DOHH2 (cell line): ENCODE data around the gene GPX2.
"Not testable (repeated sequence)": the region's sequence is repeated elsewhere in the genome, so short reads cannot be mapped to it uniquely, and the experiment has no call there.

ENCODE experiments used
- H3F3A ChIP-seq: fragments of 200-600 bp; sonication (generic), shearing (Covaris generic); 2 replicates; pipeline ENCODE4 v1.6.0; 2016; ENCODE audit warnings: antibody characterized with exemption, mild to moderate bottlenecking; ENCODE audit not compliant: control insufficient read depth, insufficient read depth
- H3K27ac ChIP-seq: fragments of 200-600 bp; sonication (generic); 2 replicates; pipeline ENCODE4 v1.5.1; 2014; ENCODE audit warnings: low read depth, mild to moderate bottlenecking, low read length, moderate library complexity
- H3K27me3 ChIP-seq: fragments of 200-600 bp; sonication (generic); 2 replicates; pipeline ENCODE4 v1.6.1; 2014; ENCODE audit warnings: mild to moderate bottlenecking, low read length, mixed read lengths; ENCODE audit not compliant: control insufficient read depth
- H3K36me3 ChIP-seq: fragments of 200-600 bp; sonication (generic); 2 replicates; pipeline ENCODE4 v1.6.1; 2014; ENCODE audit warnings: mild to moderate bottlenecking, low read length, moderate library complexity, mixed read lengths; ENCODE audit not compliant: control insufficient read depth
- H3K4me1 ChIP-seq: fragments of 200-600 bp; sonication (generic); 2 replicates; pipeline ENCODE4 v1.6.1; 2014; ENCODE audit warnings: mild to moderate bottlenecking, low read length, mixed read lengths; ENCODE audit not compliant: control insufficient read depth
- H3K4me2 ChIP-seq: fragments of 200-600 bp; sonication (generic); 2 replicates; pipeline ENCODE4 v1.6.0; 2014; ENCODE audit warnings: mild to moderate bottlenecking, low read length, moderate library complexity
- H3K4me3 ChIP-seq: fragments of 200-600 bp; sonication (generic); 2 replicates; pipeline ENCODE4 v1.5.1; 2014; ENCODE audit warnings: mild to moderate bottlenecking, low read length, mixed read lengths
- H3K79me2 ChIP-seq: fragments of 200-600 bp; sonication (generic); 2 replicates; pipeline ENCODE4 v1.6.1; 2014; ENCODE audit warnings: mild to moderate bottlenecking, low read length, mixed read lengths; ENCODE audit not compliant: control insufficient read depth
- H3K9me2 ChIP-seq: fragments of 200-600 bp; sonication (generic); replicated peaks from 2 replicates; pipeline ENCODE4 v1.6.1; 2014; ENCODE audit warnings: mild to moderate bottlenecking, low read length, mixed read lengths; ENCODE audit not compliant: control insufficient read depth
- H3K9me3 ChIP-seq: fragments of 200-600 bp; sonication (generic); 2 replicates; pipeline ENCODE4 v1.6.1; 2014; ENCODE audit warnings: antibody characterized with exemption, low read length, mixed read lengths; ENCODE audit not compliant: control insufficient read depth, insufficient read depth
- H4K20me1 ChIP-seq: fragments of 200-600 bp; sonication (generic); 2 replicates; pipeline ENCODE4 v1.6.0; 2014; ENCODE audit warnings: low read depth, mild to moderate bottlenecking, antibody characterized with exemption, low read length, moderate library complexity; ENCODE audit not compliant: control insufficient read depth, insufficient read depth
- EZH2phosphoT487 ChIP-seq: fragments of 200-600 bp; sonication (generic); IDR thresholded peaks from 2 replicates; pipeline ENCODE4 v1.6.1; 2017; ENCODE audit warnings: borderline replicate concordance, mild to moderate bottlenecking, antibody characterized with exemption, low read length, moderate library complexity, mixed read lengths
- TF ChIP-seq, protein P1 (sequence below): fragments of 200-600 bp; sonication (generic); IDR thresholded peaks from one replicate; pipeline ENCODE4 v1.5.1; 2014; ENCODE audit warnings: antibody characterized with exemption, mild to moderate bottlenecking, low read depth, low read length; ENCODE audit not compliant: poor library complexity, severe bottlenecking

Gene GPX2

DNA sequence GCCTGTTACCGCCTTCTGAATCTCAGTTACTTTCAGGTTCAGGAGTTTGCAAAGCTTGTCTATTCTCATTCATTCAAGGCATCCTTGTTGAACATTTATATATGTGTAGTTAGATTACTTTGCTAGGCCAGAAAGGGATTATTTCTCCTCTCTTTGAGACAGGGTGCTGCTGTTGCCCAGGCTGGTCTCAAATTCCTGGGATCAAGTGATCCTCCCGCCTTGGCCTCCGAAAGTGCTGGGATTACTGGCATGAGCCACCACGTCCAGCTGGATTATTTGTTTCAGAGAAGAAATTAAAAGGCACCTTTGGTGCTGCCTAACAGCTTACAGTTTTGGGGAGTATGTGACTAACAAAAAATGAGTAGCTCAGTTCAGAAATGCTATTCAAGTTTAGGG lies 27.5 kb downstream of the GPX2 start:
- no peaks in the 10 kb centered on the region for H3F3A ChIP-seq
- H4K20me1 ChIP-seq: peaks cover 12% of the 10 kb centered on the region
- H3K9me2 ChIP-seq: no peaks in the 10 kb centered on the region
- H3K36me3 ChIP-seq: peaks cover 36% of the 10 kb centered on the region
- H3K27ac ChIP-seq: peak overlapping the region; percentile 57
- peak overlapping the region; percentile 78 for H3K4me2 ChIP-seq
- H3K4me3 ChIP-seq: peak overlapping the region; percentile 93
- H3K4me1 ChIP-seq: peaks cover 19% of the 10 kb centered on the region
- TF ChIP-seq, protein P1, sequence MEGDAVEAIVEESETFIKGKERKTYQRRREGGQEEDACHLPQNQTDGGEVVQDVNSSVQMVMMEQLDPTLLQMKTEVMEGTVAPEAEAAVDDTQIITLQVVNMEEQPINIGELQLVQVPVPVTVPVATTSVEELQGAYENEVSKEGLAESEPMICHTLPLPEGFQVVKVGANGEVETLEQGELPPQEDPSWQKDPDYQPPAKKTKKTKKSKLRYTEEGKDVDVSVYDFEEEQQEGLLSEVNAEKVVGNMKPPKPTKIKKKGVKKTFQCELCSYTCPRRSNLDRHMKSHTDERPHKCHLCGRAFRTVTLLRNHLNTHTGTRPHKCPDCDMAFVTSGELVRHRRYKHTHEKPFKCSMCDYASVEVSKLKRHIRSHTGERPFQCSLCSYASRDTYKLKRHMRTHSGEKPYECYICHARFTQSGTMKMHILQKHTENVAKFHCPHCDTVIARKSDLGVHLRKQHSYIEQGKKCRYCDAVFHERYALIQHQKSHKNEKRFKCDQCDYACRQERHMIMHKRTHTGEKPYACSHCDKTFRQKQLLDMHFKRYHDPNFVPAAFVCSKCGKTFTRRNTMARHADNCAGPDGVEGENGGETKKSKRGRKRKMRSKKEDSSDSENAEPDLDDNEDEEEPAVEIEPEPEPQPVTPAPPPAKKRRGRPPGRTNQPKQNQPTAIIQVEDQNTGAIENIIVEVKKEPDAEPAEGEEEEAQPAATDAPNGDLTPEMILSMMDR: no peak
- H3K79me2 ChIP-seq: peaks cover 62% of the 10 kb centered on the region
- no peaks in the 10 kb centered on the region for H3K9me3 ChIP-seq
- peaks cover 4% of the 10 kb centered on the region; the same call in 1 of the 2 replicates for H3K27me3 ChIP-seq

DNA sequence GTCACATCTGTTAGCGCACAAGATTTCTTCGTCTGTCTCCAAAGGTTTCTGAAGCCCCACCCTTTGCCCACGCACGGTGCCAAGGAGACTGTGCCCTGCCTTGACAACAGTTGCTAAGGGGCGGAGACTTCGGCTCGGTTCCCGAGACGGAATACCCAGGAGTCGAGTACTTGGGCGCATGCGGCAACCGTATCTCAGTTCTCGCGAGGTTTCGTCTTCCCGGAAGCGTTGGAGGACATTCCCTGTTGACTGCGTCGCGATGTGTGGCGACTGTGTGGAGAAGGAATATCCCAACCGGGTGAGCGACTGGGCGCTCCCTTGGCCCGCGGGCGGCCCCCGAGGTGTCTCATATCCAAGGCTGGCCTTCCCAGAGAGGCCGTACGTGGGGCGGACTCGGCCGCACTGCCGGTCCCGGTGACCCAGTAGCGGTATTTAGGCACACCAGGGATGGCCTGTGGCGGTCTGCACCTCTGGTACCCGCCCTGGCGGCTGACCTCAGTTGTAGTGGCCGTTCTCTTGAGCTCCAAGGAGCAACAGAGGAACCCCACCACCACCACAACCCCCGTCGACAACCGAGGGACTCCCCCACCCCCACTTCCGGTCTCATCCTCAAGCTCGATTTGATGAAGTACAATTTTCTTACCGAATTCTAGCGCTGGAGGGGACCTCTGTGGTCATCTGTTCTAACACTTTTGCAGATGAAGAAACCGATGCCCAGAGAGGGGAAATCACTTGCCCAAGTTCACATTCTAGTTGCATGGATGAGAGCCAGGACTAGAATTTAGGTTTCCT lies 28.1 kb downstream of the GPX2 start, which contains the start of gene CHURC1:
TSS of gene CHURC1 (plus strand) at position 219 of the 792 bp plus-strand sequence. CDS start at position 260, 41 bp downstream.
- peaks cover 36% of the 10 kb centered on the region for H3K36me3 ChIP-seq
- TF ChIP-seq EZH2phosphoT487: no peak
- TF ChIP-seq, protein P1: no peak
- H3K27me3 ChIP-seq: peaks cover 9% of the 10 kb centered on the region

DNA sequence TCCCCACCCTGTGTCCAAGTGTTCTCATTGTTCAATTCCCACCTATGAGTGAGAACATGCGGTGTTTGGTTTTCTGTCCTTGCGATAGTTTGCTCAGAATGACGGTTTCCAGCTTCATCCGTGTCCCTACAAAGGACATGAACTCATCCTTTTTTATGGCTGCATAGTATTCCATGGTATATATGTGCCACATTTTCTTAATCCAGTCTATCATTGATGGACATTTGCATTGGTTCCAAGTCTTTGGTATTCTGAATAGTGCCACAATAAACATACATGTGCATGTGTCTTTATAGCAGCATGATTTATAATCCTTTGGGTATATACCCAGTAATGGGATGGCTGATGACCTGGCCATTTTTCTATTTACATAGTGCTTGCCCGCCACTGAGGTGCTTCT lies 29.1 kb downstream of the GPX2 start:
- H3K27ac ChIP-seq, H3F3A ChIP-seq, H3K9me2 ChIP-seq, H3K9me3 ChIP-seq: not testable (repeated sequence)
- Histone ChIP-seq H3K4me1 (peaks cover 19% of the 10 kb centered on the region), H3K27me3 (peaks cover 13% of the 10 kb centered on the region), H4K20me1 (peaks cover 12% of the 10 kb centered on the region), H3K79me2 (peaks cover 47% of the 10 kb centered on the region), H3K4me3 (peak overlapping the region; percentile 93), H3K36me3 (peaks cover 30% of the 10 kb centered on the region), H3K4me2 (peak overlapping the region; percentile 78)

More for the DNA sequence above, 28.1 kb downstream of the GPX2 start, which contains the start of gene CHURC1:
- H4K20me1 ChIP-seq: peaks cover 12% of the 10 kb centered on the region
- H3K4me2 ChIP-seq: peak within 1 kb of the TSS; percentile 78
- peak within 1 kb of the TSS; percentile 93 for H3K4me3 ChIP-seq
- peaks cover 56% of the 10 kb centered on the region for H3K79me2 ChIP-seq
- H3K27ac ChIP-seq: peak within 1 kb of the TSS; percentile 57
- H3F3A ChIP-seq: no peaks in the 10 kb centered on the region
- H3K9me3 ChIP-seq: no peaks in the 10 kb centered on the region
- peaks cover 19% of the 10 kb centered on the region for H3K4me1 ChIP-seq
- H3K9me2 ChIP-seq: no peaks in the 10 kb centered on the region

DNA sequence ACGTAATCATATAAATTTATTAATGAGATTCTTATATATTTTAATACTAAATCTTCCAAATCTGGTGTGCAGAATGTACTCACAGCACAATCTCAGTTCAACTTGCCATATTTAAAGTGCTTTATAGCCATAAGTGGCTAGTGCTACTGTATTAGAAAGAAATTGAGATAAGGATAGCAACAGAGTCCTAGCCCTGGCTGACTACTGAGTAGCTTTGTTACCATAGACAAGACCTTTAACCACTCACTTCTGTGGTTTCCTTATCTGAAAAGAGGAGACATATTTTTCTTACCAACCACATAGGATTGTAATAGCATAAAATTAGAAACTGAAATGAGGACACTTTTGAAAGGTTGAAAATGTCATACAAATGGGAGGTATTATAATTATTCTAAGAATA lies 30.3 kb downstream of the GPX2 start:
- H3F3A ChIP-seq: no peaks in the 10 kb centered on the region
- no peak overlapping the region for H3K27ac ChIP-seq
- H3K4me2 ChIP-seq: no peak overlapping the region
- H3K9me2 ChIP-seq: no peaks in the 10 kb centered on the region
- peaks cover 35% of the 10 kb centered on the region for H3K79me2 ChIP-seq
- H3K9me3 ChIP-seq: no peaks in the 10 kb centered on the region
- peaks cover 18% of the 10 kb centered on the region for H3K36me3 ChIP-seq
- H3K27me3 ChIP-seq: peaks cover 15% of the 10 kb centered on the region
- peaks cover 19% of the 10 kb centered on the region for H3K4me1 ChIP-seq
- H3K4me3 ChIP-seq: no peak overlapping the region
- TF ChIP-seq, protein P1: no peak
- TF ChIP-seq EZH2phosphoT487: no peak
- peaks cover 12% of the 10 kb centered on the region; the same call in 1 of the 2 replicates for H4K20me1 ChIP-seq
